Adrenal gland (tissue), 12 donors: Measurements from ENCODE around the gene EHBP1. TPM values are rescaled to one million over a fixed set of nuclear protein-coding genes. Genes with fewer than 3 reads are reported as not detected.
A peak's percentile ranks its signal among the peaks of the same experiment; 100 is the strongest.

Experiments used
- DNase-seq, 7 donors: peaks; one replicate each; pipeline ENCODE4 v3.0.0-alpha.2; 2019 to 2020
- H3K27ac ChIP-seq, 5 donors: fragments of 200-600 bp; sonication (generic) in 4 of 5; 1 replicate in 3 of 5; 2 replicates in 2 of 5; pipeline versions ENCODE4 v1.5.1 to v1.8.0; 2016 to 2020; ENCODE audit warnings: mild to moderate bottlenecking in 1 of 5
- H3K27me3 ChIP-seq: fragments of 200-600 bp; 2 replicates; pipeline ENCODE4 v1.8.0; 2021
- H3K36me3 ChIP-seq, 2 donors: fragments of 200-600 bp; replicated peaks in 1 of 2; 1 replicate in 1 of 2; 2 replicates in 1 of 2; pipeline versions ENCODE4 v1.5.1 to v1.8.0; 2018 to 2022
- H3K4me1 ChIP-seq, 2 donors: fragments of 200-600 bp; replicated peaks in 1 of 2; 1 replicate in 1 of 2; 2 replicates in 1 of 2; pipeline versions ENCODE4 v1.5.1 to v1.8.0; 2018 to 2021
- H3K4me3 ChIP-seq, 4 donors: fragments of 200-600 bp; sonication (generic) in 3 of 4; one replicate each; pipeline ENCODE4 v1.5.1; 2016 to 2018
- H3K9me3 ChIP-seq, 3 donors: fragments of 200-600 bp; sonication (generic) in 1 of 3; replicated peaks in 1 of 3; 1 replicate in 2 of 3; 2 replicates in 1 of 3; pipeline versions ENCODE4 v1.5.1 to v1.8.0; 2016 to 2021
- POLR2A ChIP-seq, 2 donors: fragments of 450-650 bp; IDR thresholded peaks; one replicate each; pipeline ENCODE4 v1.6.1; 2017; ENCODE audit warnings: antibody characterized with exemption in 2 of 2, mild to moderate bottlenecking in 2 of 2, moderate library complexity in 1 of 2
- WGBS, 4 donors: extraction: QIAGEN DNeasy Blood & Tissue Kit in 2 of 4; methylation state at CpG; one replicate each; pipeline versions ENCODE4 v1.1.5 to v1.1.7; 2013 to 2017; 5-methylcytosine and 5-hydroxymethylcytosine counted together
- intact Hi-C, 2 donors: fragments of 100-400 bp; cut with DNase I; formaldehyde crosslinking; loops; one replicate each; pipeline versions ENCODE4 v1.14.1 to v1.15.0; 2022 to 2023
- polyA plus RNA-seq, 3 donors: library from polyadenylated mRNA; stranded (reverse); fragments of 200-250 nt in 2 of 3; fragments of 350-450 nt in 1 of 3; fragmentation: Illumina TruSeq in 1 of 3; extraction: RNeasy Lipid Tissue Mini Kit (QIAGEN cat#74804) in 1 of 3; gene quantifications; one replicate each; pipeline ENCODE4 v1.2.3, GENCODE V29; 2013 to 2014
- total RNA-seq, 9 donors: library from RNA; depleted of rRNA in 4 of 9; stranded (reverse); fragments of >200 nt in 4 of 9; fragments of 120-200 nt in 1 of 9; fragmentation: NEBNext Ultra II Directional in 1 of 9; extraction: Animal tissue kit (Norgen Biotek cat#: 25700) in 1 of 9; gene quantifications; one replicate each; pipeline versions ENCODE4 v1.1.0 to v1.2.4, GENCODE V29; 2013 to 2023
- TF ChIP-seq, protein P1 (sequence below), 6 experiments: fragments of 450-650 bp in 4 of 6; fragments of 200-600 bp in 2 of 6; sonication (generic) in 1 of 6; IDR thresholded peaks; 1 replicate in 5 of 6; 2 replicates in 1 of 6; pipeline versions ENCODE4 v1.5.1 to v1.8.0; 2016 to 2021; ENCODE audit warnings: antibody characterized with exemption in 6 of 6, mild to moderate bottlenecking in 2 of 6, moderate library complexity in 1 of 6
- donor health status: healthy with polysubstance abuse.
- donor health status: Bipolar disorder and iron deficiency.
- donor health status: DM: yes; HTN: yes; CAD: no.
- donor health status: DM: no; HTN: no; CAD: no.
- donor health status: DM: no; HTN: no; CAD: no.
- donor health status: DM: yes; HTN: yes; CAD: no.

The EHBP1 gene
- total and polyA plus RNA-seq, 12 donors = 13.5 to 83.6 (median 46.3) TPM

- DNase-seq = no peak
- H3K27ac ChIP-seq = no peak overlapping the region
- no peaks in the 10 kb centered on the region for H3K9me3 ChIP-seq
- WGBS, 4 donors = 44 to 72% (median 56%) methylated on average over 31 to 71 of the region's 71 CpGs
- intact Hi-C loops = no loop called here
- H3K4me3 ChIP-seq = no peak overlapping the region
- H3K27me3 ChIP-seq = peaks cover 47% of the 10 kb centered on the region
- peaks cover 17 to 28% of the 10 kb centered on the region in 2 donors for H3K4me1 ChIP-seq
- TF ChIP-seq, protein P1, sequence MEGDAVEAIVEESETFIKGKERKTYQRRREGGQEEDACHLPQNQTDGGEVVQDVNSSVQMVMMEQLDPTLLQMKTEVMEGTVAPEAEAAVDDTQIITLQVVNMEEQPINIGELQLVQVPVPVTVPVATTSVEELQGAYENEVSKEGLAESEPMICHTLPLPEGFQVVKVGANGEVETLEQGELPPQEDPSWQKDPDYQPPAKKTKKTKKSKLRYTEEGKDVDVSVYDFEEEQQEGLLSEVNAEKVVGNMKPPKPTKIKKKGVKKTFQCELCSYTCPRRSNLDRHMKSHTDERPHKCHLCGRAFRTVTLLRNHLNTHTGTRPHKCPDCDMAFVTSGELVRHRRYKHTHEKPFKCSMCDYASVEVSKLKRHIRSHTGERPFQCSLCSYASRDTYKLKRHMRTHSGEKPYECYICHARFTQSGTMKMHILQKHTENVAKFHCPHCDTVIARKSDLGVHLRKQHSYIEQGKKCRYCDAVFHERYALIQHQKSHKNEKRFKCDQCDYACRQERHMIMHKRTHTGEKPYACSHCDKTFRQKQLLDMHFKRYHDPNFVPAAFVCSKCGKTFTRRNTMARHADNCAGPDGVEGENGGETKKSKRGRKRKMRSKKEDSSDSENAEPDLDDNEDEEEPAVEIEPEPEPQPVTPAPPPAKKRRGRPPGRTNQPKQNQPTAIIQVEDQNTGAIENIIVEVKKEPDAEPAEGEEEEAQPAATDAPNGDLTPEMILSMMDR (IDR thresholded peaks at IDR 0.05) = no peak
- TF ChIP-seq POLR2A (IDR thresholded peaks at IDR 0.05) = no peak
- H3K36me3 ChIP-seq = no peaks in the 10 kb centered on the region
These were observed 342.1 kb downstream of the EHBP1 start for GRCh38 chr2:63047321-63048279.

DNA sequence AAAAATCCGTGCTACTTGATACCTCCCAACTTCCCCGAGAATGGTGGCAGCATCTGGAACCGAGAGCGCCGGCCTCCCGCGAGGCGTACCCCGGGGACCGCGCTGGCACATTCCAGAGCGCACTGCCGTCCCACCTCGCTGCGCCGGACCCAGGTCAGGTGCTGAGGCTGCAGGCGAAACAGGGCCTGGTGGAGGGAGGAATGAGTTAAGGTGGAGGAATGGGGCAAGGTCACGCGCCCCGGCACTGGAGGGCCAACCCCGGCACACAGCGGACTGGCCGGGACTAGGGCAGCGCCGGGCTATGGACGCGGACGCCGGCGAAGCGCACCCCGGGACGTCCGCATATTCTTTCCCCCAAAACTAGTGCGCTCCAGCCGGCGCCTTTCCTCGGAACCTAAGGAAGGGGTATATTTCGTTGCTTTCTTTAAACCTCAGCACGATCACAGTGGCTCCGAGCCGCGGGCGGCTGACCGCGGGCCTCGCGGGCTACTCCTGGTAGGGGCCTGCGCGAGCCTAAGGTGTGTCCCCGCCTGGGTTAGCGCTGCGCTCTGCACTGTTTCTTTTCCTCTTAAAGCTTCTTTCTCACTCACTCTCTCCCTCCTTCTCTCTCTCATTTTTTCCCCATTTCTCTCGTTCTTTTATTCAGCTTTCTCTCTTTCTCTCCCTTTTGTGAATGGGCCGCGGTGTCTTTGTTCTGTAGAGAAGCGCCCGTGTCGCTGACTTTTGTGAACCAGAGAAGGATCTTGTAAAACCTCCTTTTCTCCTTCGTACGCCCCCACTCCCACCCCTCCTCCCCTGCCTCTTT lies 343.1 kb downstream of the EHBP1 start:
- DNase-seq = no peak
- H3K27ac ChIP-seq = no peak overlapping the region
- no peaks in the 10 kb centered on the region for H3K9me3 ChIP-seq
- TF ChIP-seq, protein P1 (IDR thresholded peaks at IDR 0.05) = no peak
- no peak for TF ChIP-seq POLR2A (IDR thresholded peaks at IDR 0.05)
- peak overlapping the region in 1 of 4 donors; percentile 72 for H3K4me3 ChIP-seq
- 20 to 29% (median 22%) methylated on average over 48 to 61 of the region's 61 CpGs for whole genome bisulfite sequencing, 4 donors
- H3K4me1 ChIP-seq = peaks cover 17 to 28% of the 10 kb centered on the region in 2 donors
- intact Hi-C loops = no loop called here
- H3K27me3 ChIP-seq = peaks cover 55% of the 10 kb centered on the region
- no peaks in the 10 kb centered on the region for H3K36me3 ChIP-seq

DNA sequence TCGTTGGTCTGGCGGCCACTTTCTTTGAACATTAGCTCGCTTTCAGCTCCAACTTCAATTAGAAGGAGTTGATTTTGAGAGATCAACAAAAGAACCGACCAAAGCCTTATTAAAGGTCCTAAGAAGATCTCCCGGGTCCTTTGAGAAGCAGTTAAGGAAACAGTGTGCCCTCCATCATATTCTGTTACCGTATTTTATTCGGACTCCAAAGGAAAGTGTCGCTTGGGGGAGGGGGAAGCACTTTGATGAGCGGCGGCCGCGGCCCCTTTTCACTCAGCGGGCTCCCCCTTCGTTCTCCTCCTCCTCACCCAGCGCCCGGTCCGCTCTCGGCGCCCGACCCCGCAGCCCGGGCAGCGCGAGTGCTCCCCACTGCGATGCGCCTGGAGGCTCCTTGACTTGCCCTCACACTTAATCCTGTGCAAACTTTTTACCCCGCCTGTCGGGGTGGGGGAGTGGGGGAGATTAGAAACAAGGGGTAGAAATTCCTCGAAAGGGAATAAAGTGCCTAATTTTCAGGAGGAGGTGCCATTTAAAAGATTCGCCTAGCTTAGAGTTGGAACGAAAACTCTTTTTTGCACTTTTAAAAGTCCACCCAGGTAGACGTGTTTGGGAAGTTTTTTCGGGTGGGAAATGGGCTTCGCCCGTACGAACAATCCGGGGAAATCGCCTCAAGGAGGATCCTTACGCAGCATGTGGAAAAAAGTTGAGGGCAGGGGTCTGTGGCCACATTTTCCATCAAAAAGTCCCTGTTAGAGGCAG lies 343.9 kb downstream of the EHBP1 start:
- TF ChIP-seq POLR2A (IDR thresholded peaks at IDR 0.05) = no peak
- TF ChIP-seq, protein P1 (IDR thresholded peaks at IDR 0.05) = no peak
- peaks cover 17 to 28% of the 10 kb centered on the region in 2 donors for H3K4me1 ChIP-seq
- H3K4me3 ChIP-seq = peak overlapping the region in 2 of 4 donors; percentile 42 to 72
- no peaks in the 10 kb centered on the region for H3K9me3 ChIP-seq
- H3K27me3 ChIP-seq = peaks cover 64% of the 10 kb centered on the region
- no peak for DNase-seq
- 11 to 15% (median 13%) methylated on average over 24 to 39 of the region's 39 CpGs for WGBS, 4 donors
- no peak overlapping the region for H3K27ac ChIP-seq
- intact Hi-C loops = no loop called here
- no peaks in the 10 kb centered on the region for H3K36me3 ChIP-seq
